ENCODE measurements around the gene FAM168A. TPM values are rescaled to one million over a fixed set of nuclear protein-coding genes. Genes with fewer than 3 reads are reported as not detected.
"Not testable (repeated sequence)": the region's sequence is repeated elsewhere in the genome, so short reads cannot be mapped to it uniquely, and the experiment has no call there.

The FAM168A gene
- total RNA-seq, 1 donor from 2014 or later = 31.0 TPM

GRCh38 chr11:73446766-73447165 lies 151.1 kb downstream of the FAM168A start:
- no peak overlapping the region for H3K27ac ChIP-seq
- no peaks in the 10 kb centered on the region for H3K9me3 ChIP-seq
- DNase-seq (no peak), ATAC-seq (no peak)
- intact Hi-C loops (cut with DNase I) = no loop called here
- H3K27me3 ChIP-seq (ENCODE audit: low read depth) = no peaks in the 10 kb centered on the region
- H3K4me3 ChIP-seq = no peak overlapping the region
- TF ChIP-seq CTCF (IDR thresholded peaks at IDR 0.05) = no peak
- H3K36me3 ChIP-seq = no peaks in the 10 kb centered on the region
- no peaks in the 10 kb centered on the region for H3K4me1 ChIP-seq

- no peak for DNase-seq
- intact Hi-C loops (cut with DNase I) = no loop called here
- no peak for TF ChIP-seq CTCF (IDR thresholded peaks at IDR 0.05)
- ATAC-seq = no peak
- H3K27ac ChIP-seq = no peak overlapping the region
- no peaks in the 10 kb centered on the region for H3K27me3 ChIP-seq (ENCODE audit: low read depth)
- no peaks in the 10 kb centered on the region for H3K4me1 ChIP-seq
- H3K4me3 ChIP-seq = no peak overlapping the region
- H3K9me3 ChIP-seq = no peaks in the 10 kb centered on the region
- H3K36me3 ChIP-seq = no peaks in the 10 kb centered on the region
Measured at GRCh38 chr11:73445980-73446379, 151.9 kb downstream of the FAM168A start.

- H3K4me3 ChIP-seq = no peak overlapping the region
- H3K27ac ChIP-seq = no peak overlapping the region
- H3K9me3 ChIP-seq = no peaks in the 10 kb centered on the region
- intact Hi-C loops (cut with DNase I) = no loop called here
- H3K4me1 ChIP-seq = no peaks in the 10 kb centered on the region
- DNase-seq (no peak), ATAC-seq (no peak)
- no peak for TF ChIP-seq CTCF (IDR thresholded peaks at IDR 0.05)
- H3K36me3 ChIP-seq = no peaks in the 10 kb centered on the region
- H3K27me3 ChIP-seq (ENCODE audit: low read depth) = no peaks in the 10 kb centered on the region
Measured at GRCh38 chr11:73439002-73439843, 158.7 kb downstream of the FAM168A start.

GRCh38 chr11:73436859-73437258 lies 161.1 kb downstream of the FAM168A start:
- H3K4me3 ChIP-seq; H3K27ac ChIP-seq; intact Hi-C loops (cut with DNase I); ATAC-seq; H3K36me3 ChIP-seq; H3K4me1 ChIP-seq; H3K27me3 ChIP-seq (ENCODE audit: low read depth); H3K9me3 ChIP-seq; DNase-seq: not testable (repeated sequence)

- H3K4me3 ChIP-seq = no peak overlapping the region
- H3K27ac ChIP-seq = no peak overlapping the region
- H3K4me1 ChIP-seq = no peaks in the 10 kb centered on the region
- ATAC-seq (no peak), DNase-seq (no peak)
- no peaks in the 10 kb centered on the region for H3K27me3 ChIP-seq (ENCODE audit: low read depth)
- no peak for TF ChIP-seq CTCF (IDR thresholded peaks at IDR 0.05)
- no peaks in the 10 kb centered on the region for H3K9me3 ChIP-seq
- intact Hi-C loops (cut with DNase I) = no loop called here
- peaks cover 3% of the 10 kb centered on the region for H3K36me3 ChIP-seq
Measured at GRCh38 chr11:73431396-73431795, 166.5 kb downstream of the FAM168A start.

GRCh38 chr11:73430326-73430725 lies 167.6 kb downstream of the FAM168A start:
- Histone ChIP-seq H3K4me1 (no peaks in the 10 kb centered on the region), H3K4me3 (no peak overlapping the region), H3K9me3 (no peaks in the 10 kb centered on the region), H3K27ac (no peak overlapping the region), H3K36me3 (peaks cover 3% of the 10 kb centered on the region), H3K27me3 (ENCODE audit: low read depth) (no peaks in the 10 kb centered on the region)
- intact Hi-C loops (cut with DNase I) = no loop called here
- ATAC-seq (no peak), DNase-seq (no peak)
- no peak for TF ChIP-seq CTCF (IDR thresholded peaks at IDR 0.05)
